Esophagus squamous epithelium (tissue), 4 donors: ENCODE measurements around the gene SNX32.

Experiments
- POLR2A ChIP-seq, 4 donors: fragments of 450-650 bp; IDR thresholded peaks; one replicate each; pipeline ENCODE4 v1.6.1; 2017; ENCODE audit warnings: antibody characterized with exemption in 4 of 4, mild to moderate bottlenecking in 4 of 4, moderate library complexity in 3 of 4
- TF ChIP-seq, protein P1 (sequence below), 6 experiments: fragments of 450-650 bp in 4 of 6; fragments of 200-600 bp in 2 of 6; sonication (generic) in 2 of 6; IDR thresholded peaks; one replicate each; pipeline ENCODE4 v1.5.1; 2016 to 2019; ENCODE audit warnings: antibody characterized with exemption in 6 of 6, mild to moderate bottlenecking in 4 of 6, moderate library complexity in 4 of 6

DNA sequence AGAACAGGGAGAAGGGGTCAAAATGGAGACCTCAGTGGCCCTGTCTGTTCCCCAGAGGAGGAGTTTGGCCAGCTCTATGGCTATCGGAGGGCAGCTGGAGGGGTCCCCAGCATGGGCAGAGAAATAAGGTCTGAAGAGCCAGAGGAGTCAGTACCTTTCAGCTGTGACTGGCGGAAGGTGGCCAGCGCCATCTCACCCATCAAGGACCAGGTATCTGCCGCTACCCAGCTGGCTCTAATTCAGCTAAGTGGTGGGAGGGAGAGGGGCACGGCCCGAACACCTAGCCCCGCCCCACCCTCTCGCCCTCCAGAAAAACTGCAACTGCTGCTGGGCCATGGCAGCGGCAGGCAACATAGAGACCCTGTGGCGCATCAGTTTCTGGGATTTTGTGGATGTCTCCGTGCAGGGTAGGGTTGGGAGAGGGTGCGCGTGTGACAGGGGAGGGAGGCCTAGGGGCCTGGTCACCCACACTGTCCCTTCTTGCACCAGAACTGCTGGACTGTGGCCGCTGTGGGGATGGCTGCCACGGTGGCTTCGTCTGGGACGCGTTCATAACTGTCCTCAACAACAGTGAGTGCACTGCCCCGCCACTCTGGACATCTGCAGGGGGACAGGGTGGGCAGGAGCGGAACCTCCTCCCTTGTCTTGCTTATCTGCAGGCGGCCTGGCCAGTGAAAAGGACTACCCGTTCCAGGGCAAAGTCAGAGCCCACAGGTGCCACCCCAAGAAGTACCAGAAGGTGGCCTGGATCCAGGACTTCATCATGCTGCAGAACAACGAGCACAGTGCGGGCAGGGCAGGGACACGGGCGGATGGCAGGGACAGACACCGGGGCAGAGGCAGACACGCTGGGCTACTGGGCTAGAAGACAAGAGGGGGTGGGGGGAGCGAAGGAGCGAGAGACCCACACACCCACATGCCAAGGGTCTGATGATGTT, 48.6 kb downstream of the SNX32 start:
- TF ChIP-seq, protein P1, sequence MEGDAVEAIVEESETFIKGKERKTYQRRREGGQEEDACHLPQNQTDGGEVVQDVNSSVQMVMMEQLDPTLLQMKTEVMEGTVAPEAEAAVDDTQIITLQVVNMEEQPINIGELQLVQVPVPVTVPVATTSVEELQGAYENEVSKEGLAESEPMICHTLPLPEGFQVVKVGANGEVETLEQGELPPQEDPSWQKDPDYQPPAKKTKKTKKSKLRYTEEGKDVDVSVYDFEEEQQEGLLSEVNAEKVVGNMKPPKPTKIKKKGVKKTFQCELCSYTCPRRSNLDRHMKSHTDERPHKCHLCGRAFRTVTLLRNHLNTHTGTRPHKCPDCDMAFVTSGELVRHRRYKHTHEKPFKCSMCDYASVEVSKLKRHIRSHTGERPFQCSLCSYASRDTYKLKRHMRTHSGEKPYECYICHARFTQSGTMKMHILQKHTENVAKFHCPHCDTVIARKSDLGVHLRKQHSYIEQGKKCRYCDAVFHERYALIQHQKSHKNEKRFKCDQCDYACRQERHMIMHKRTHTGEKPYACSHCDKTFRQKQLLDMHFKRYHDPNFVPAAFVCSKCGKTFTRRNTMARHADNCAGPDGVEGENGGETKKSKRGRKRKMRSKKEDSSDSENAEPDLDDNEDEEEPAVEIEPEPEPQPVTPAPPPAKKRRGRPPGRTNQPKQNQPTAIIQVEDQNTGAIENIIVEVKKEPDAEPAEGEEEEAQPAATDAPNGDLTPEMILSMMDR (IDR thresholded peaks at IDR 0.05), result no peak
- no peak for TF ChIP-seq POLR2A (IDR thresholded peaks at IDR 0.05)
